ENCODE measurements around the gene STAT5B. TPM values are rescaled to one million over a fixed set of nuclear protein-coding genes. Genes with fewer than 3 reads are reported as not detected.

The STAT5B gene
- total and polyA plus RNA-seq, 2 of the 13 experiments (the other 11 are each of a cell fraction or from before 2014, with no cell fraction given) = 21.0 to 42.8 TPM

DNA sequence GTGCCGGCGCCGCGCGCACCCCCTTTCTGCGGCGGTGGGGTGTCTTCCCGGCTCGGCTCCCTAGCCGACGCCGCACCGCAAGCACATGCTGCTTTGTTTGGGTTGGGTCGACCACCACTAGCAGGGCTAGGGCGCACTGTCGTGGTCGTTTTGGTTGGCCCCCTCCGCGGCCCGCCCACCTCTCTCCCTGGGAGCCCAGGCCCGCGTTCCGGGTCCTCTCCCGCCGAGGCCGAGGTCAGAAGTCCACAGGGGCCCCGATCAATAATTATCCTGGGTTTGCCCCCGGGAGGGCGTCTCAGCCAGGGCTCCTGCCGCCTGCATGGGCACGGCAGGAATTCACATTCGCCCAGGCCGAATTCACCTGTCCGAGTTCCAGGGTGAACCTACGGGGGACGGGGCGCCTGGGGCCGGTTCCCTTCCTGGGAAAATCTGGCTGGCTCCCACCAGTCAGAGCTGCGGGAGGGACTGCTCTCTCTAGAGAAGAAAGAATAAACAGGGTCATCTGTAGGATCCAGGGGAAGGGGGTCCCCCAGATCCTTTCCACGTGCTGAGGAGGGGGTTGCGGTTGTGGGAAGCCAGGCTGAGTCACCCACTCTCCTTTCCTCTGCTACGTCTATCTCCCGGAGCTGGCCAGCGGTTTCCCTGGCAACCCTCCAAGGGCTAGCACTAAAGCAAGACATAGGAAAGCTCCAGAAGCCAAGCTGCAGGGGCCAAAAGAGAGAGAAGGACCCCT is 584 bp upstream of the STAT5B start (continued):
- TF ChIP-seq, protein P1, sequence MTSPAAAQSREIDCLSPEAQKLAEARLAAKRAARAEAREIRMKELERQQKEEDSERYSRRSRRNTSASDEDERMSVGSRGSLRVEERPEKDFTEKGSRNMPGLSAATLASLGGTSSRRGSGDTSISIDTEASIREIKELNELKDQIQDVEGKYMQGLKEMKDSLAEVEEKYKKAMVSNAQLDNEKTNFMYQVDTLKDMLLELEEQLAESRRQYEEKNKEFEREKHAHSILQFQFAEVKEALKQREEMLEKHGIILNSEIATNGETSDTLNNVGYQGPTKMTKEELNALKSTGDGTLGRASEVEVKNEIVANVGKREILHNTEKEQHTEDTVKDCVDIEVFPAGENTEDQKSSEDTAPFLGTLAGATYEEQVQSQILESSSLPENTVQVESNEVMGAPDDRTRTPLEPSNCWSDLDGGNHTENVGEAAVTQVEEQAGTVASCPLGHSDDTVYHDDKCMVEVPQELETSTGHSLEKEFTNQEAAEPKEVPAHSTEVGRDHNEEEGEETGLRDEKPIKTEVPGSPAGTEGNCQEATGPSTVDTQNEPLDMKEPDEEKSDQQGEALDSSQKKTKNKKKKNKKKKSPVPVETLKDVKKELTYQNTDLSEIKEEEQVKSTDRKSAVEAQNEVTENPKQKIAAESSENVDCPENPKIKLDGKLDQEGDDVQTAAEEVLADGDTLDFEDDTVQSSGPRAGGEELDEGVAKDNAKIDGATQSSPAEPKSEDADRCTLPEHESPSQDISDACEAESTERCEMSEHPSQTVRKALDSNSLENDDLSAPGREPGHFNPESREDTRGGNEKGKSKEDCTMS (CRISPR knock-in tag; conservative IDR thresholded peaks at IDR 0.05) = no peak
- TF ChIP-seq, protein P2, sequence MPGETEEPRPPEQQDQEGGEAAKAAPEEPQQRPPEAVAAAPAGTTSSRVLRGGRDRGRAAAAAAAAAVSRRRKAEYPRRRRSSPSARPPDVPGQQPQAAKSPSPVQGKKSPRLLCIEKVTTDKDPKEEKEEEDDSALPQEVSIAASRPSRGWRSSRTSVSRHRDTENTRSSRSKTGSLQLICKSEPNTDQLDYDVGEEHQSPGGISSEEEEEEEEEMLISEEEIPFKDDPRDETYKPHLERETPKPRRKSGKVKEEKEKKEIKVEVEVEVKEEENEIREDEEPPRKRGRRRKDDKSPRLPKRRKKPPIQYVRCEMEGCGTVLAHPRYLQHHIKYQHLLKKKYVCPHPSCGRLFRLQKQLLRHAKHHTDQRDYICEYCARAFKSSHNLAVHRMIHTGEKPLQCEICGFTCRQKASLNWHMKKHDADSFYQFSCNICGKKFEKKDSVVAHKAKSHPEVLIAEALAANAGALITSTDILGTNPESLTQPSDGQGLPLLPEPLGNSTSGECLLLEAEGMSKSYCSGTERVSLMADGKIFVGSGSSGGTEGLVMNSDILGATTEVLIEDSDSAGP (CRISPR knock-in tag; IDR thresholded peaks at IDR 0.05; ENCODE audit: borderline replicate concordance) = peak; percentile 87
- no peak for TF ChIP-seq ZNF30 (CRISPR knock-in tag; IDR thresholded peaks at IDR 0.05)
- TF ChIP-seq ZC3H4 (CRISPR knock-in tag; IDR thresholded peaks at IDR 0.05; ENCODE audit: borderline replicate concordance) = peak; percentile 68; the same call in 1 of the 2 replicates
- no peak for TF ChIP-seq ZNF75D (CRISPR knock-in tag; IDR thresholded peaks at IDR 0.05; ENCODE audit: borderline replicate concordance)
- peak; percentile 87 for TF ChIP-seq SP4 (CRISPR knock-in tag; IDR thresholded peaks at IDR 0.05)
- TF ChIP-seq, protein P3, sequence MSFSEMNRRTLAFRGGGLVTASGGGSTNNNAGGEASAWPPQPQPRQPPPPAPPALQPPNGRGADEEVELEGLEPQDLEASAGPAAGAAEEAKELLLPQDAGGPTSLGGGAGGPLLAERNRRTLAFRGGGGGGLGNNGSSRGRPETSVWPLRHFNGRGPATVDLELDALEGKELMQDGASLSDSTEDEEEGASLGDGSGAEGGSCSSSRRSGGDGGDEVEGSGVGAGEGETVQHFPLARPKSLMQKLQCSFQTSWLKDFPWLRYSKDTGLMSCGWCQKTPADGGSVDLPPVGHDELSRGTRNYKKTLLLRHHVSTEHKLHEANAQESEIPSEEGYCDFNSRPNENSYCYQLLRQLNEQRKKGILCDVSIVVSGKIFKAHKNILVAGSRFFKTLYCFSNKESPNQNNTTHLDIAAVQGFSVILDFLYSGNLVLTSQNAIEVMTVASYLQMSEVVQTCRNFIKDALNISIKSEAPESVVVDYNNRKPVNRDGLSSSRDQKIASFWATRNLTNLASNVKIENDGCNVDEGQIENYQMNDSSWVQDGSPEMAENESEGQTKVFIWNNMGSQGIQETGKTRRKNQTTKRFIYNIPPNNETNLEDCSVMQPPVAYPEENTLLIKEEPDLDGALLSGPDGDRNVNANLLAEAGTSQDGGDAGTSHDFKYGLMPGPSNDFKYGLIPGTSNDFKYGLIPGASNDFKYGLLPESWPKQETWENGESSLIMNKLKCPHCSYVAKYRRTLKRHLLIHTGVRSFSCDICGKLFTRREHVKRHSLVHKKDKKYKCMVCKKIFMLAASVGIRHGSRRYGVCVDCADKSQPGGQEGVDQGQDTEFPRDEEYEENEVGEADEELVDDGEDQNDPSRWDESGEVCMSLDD (CRISPR knock-in tag; IDR thresholded peaks at IDR 0.05; ENCODE audit: borderline replicate concordance) = peak; percentile 93
- no peak for TF ChIP-seq JUND (CRISPR knock-in tag; IDR thresholded peaks at IDR 0.05)
- peak in 1 of 2 experiments; percentile 43; a peak in 1 of 4 replicates for TF ChIP-seq POLR2A (IDR thresholded peaks at IDR 0.05; ENCODE audit: insufficient read depth in 1 of 2, low read depth in 2 of 2, low read length in 2 of 2)
- TF ChIP-seq ZNF547 (CRISPR knock-in tag; IDR thresholded peaks at IDR 0.05) = peak; percentile 67; the same call in 1 of the 2 replicates
- 0 out of 2 replicates have a peak, but pooled peaks have one; percentile 38 for TF ChIP-seq THAP11 (CRISPR knock-in tag; IDR thresholded peaks at IDR 0.05)
- peak; percentile 93 for TF ChIP-seq HNF4G (IDR thresholded peaks at IDR 0.05; ENCODE audit: borderline replicate concordance, low read depth, low read length)
- peak; percentile 66; the same call in 1 of the 2 replicates for TF ChIP-seq HNF4G (CRISPR knock-in tag; IDR thresholded peaks at IDR 0.05; ENCODE audit: borderline replicate concordance, low read depth)
- TF ChIP-seq ZNF839 (CRISPR knock-in tag; IDR thresholded peaks at IDR 0.05; ENCODE audit: borderline replicate concordance) = no peak
- TF ChIP-seq, protein P4, sequence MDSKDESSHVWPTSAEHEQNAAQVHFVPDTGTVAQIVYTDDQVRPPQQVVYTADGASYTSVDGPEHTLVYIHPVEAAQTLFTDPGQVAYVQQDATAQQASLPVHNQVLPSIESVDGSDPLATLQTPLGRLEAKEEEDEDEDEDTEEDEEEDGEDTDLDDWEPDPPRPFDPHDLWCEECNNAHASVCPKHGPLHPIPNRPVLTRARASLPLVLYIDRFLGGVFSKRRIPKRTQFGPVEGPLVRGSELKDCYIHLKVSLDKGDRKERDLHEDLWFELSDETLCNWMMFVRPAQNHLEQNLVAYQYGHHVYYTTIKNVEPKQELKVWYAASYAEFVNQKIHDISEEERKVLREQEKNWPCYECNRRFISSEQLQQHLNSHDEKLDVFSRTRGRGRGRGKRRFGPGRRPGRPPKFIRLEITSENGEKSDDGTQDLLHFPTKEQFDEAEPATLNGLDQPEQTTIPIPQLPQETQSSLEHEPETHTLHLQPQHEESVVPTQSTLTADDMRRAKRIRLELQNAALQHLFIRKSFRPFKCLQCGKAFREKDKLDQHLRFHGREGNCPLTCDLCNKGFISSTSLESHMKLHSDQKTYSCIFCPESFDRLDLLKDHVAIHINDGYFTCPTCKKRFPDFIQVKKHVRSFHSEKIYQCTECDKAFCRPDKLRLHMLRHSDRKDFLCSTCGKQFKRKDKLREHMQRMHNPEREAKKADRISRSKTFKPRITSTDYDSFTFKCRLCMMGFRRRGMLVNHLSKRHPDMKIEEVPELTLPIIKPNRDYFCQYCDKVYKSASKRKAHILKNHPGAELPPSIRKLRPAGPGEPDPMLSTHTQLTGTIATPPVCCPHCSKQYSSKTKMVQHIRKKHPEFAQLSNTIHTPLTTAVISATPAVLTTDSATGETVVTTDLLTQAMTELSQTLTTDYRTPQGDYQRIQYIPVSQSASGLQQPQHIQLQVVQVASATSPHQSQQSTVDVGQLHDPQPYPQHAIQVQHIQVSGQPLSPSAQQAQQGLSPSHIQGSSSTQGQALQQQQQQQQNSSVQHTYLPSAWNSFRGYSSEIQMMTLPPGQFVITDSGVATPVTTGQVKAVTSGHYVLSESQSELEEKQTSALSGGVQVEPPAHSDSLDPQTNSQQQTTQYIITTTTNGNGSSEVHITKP (CRISPR knock-in tag; IDR thresholded peaks at IDR 0.05; ENCODE audit: low read depth) = no peak
- TF ChIP-seq NFKB2 (CRISPR knock-in tag; IDR thresholded peaks at IDR 0.05; ENCODE audit: borderline replicate concordance) = peak; percentile 87
- 0 out of 2 replicates have a peak, but pooled peaks have one; percentile 26 for TF ChIP-seq ZKSCAN5 (CRISPR knock-in tag; IDR thresholded peaks at IDR 0.05)
- TF ChIP-seq MED13 (CRISPR knock-in tag; IDR thresholded peaks at IDR 0.05) = peak; percentile 68; the same call in 1 of the 2 replicates
